ENCODE results near the gene AP1M2. TPM values are rescaled to one million over a fixed set of nuclear protein-coding genes. Genes with fewer than 3 reads are reported as not detected.

AP1M2 gene
- total RNA-seq, 1 experiment from 2014 or later, result 127 TPM

DNA sequence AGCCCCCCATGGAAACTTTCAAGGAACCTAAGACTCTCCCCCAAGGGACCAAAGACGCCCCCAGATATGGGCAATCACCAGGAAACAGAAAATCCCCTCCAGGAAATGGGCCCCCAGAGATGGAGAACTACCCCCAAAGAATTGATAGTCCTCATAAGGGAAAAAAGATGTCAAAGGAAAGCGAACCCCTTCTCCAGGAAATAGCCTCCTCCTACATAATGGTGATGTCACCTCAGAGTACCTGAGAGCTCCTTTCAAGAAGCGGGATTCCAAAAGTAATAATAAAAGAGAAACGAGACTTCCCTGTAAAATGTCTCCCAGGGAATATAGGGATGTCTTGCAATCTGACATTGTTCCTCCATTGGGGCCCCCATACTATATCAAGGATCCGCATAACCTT, 19.5 kb downstream of the AP1M2 start:
- ChIA-PET CTCF (interaction anchor here (0.8 to 4.2 kb wide), 13 partner anchors 16 to 150 kb away, joined by 3 to 20 read pairs (median 4); partner anchors contain the start of gene DNM2), POLR2A (interaction anchor here (0.7 kb wide), 1 partner anchor 48 kb away, joined by 3 read pairs; no protein-coding TSS in a partner anchor)
- Mint-ChIP-seq H3K9me3 (no peaks in the 10 kb centered on the region), H3K27ac (no peak overlapping the region), H3K4me1 (peaks cover 35% of the 10 kb centered on the region), H3K4me3 (peak overlapping the region; percentile 75), H3K27me3 (ENCODE audit: low read depth) (peaks cover 19% of the 10 kb centered on the region), H3K36me3 (peaks cover 4% of the 10 kb centered on the region; the same call in 1 of the 2 replicates)
- no peak for TF ChIP-seq ZNF317 (CRISPR knock-in tag; IDR thresholded peaks at IDR 0.05; ENCODE audit: borderline replicate concordance, low read depth)
- no peak for TF ChIP-seq MYBL2 (CRISPR knock-in tag; IDR thresholded peaks at IDR 0.05)
- no peak for TF ChIP-seq ATF1 (CRISPR knock-in tag; IDR thresholded peaks at IDR 0.05)
- TF ChIP-seq, protein P1, sequence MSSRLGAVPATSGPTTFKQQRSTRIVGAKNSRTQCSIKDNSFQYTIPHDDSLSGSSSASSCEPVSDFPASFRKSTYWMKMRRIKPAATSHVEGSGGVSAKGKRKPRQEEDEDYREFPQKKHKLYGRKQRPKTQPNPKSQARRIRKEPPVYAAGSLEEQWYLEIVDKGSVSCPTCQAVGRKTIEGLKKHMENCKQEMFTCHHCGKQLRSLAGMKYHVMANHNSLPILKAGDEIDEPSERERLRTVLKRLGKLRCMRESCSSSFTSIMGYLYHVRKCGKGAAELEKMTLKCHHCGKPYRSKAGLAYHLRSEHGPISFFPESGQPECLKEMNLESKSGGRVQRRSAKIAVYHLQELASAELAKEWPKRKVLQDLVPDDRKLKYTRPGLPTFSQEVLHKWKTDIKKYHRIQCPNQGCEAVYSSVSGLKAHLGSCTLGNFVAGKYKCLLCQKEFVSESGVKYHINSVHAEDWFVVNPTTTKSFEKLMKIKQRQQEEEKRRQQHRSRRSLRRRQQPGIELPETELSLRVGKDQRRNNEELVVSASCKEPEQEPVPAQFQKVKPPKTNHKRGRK (CRISPR knock-in tag; IDR thresholded peaks at IDR 0.05; ENCODE audit: borderline replicate concordance), result no peak
- no peak for TF ChIP-seq ZSCAN18 (CRISPR knock-in tag; IDR thresholded peaks at IDR 0.05)
- TF ChIP-seq TP53 (CRISPR knock-in tag; IDR thresholded peaks at IDR 0.05), result no peak
- TF ChIP-seq AR (CRISPR knock-in tag; IDR thresholded peaks at IDR 0.05), result no peak
- no peak for DNase-seq (ENCODE audit: low spot score)
- ATAC-seq, result no peak

DNA sequence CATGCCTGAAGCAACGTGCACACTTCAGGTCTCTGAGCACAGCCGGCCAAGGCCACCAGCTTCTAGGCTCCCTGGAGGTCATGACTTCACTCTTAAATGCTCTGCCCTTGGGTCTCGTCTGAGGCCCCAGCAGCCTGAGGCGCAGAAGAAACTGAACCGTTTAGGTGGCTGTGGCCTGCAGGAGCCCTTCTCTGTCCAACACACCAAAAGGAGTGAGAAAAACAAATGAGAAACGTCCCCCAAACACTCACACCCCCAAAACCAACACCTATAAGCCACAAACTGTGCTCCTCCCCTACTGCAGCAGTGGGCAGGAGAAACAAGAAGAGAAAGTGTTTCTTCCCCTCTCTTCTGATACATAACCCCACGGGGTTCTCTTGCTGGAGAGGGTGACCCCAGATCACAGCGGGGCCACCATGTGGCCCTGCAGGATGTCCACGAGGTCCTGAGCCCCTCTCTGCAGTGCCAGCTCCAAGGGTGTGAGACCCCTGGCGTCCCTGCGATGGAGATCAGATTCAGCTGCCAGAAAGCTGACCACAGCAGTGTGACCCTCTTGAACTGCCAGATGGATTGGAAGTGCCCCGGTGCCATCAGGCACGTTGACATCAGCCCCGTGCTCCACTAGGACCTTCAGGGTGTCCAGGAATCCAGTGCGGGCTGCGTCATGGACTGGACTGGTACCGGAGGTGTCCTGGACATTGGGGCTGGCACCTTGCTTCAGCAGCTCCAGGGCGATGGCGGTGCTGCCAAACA, 20.3 kb downstream of the AP1M2 start:
- DNase-seq (ENCODE audit: low spot score) (no peak), ATAC-seq (no peak)
- Mint-ChIP-seq H3K27me3 (ENCODE audit: low read depth) (peaks cover 19% of the 10 kb centered on the region), H3K27ac (no peak overlapping the region), H3K9me3 (no peaks in the 10 kb centered on the region), H3K36me3 (peaks cover 5% of the 10 kb centered on the region; the same call in 1 of the 2 replicates), H3K4me3 (peak overlapping the region; percentile 89), H3K4me1 (peaks cover 32% of the 10 kb centered on the region)
- ChIA-PET POLR2A (interaction anchor here (1.0 to 1.3 kb wide), 2 partner anchors 14 to 147 kb away, joined by 3 read pairs; partner anchors contain the start of gene PDE4A), CTCF (interaction anchor here (0.9 to 4.2 kb wide), 14 partner anchors 25 to 162 kb away, joined by 3 to 20 read pairs (median 4); partner anchors contain the start of gene DNM2)
- TF ChIP-seq ZNF317 (CRISPR knock-in tag; IDR thresholded peaks at IDR 0.05; ENCODE audit: borderline replicate concordance, low read depth) (no peak), NR2C2 (CRISPR knock-in tag; IDR thresholded peaks at IDR 0.05) (no peak), NFATC4 (CRISPR knock-in tag; IDR thresholded peaks at IDR 0.05) (no peak), RORB (CRISPR knock-in tag; IDR thresholded peaks at IDR 0.05) (no peak)

DNA sequence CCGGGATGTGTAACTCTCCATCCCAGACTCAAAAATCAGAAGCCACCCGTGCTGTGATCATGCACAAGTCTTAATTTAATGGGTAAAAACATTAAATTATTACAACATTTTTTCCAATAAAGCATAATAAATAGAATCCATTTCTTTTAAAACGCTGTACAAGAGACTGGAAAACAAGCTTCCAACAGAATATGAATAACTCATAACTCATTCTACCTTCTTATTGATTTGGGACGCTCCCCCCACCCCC, 20.8 kb downstream of the AP1M2 start:
- H3K27ac Mint-ChIP-seq, result peak overlapping the region; percentile 22; the same call in 1 of the 2 replicates
- ChIA-PET CTCF (interaction anchor here (0.7 to 1.6 kb wide), 10 partner anchors 11 to 161 kb away, joined by 3 to 10 read pairs (median 4); partner anchors contain the start of gene DNM2), POLR2A (interaction anchor here (0.7 to 1.3 kb wide), 4 partner anchors 13 to 146 kb away, joined by 3 read pairs; partner anchors contain the start of genes ATG4D and PDE4A)
- no peak for ATAC-seq
- peaks cover 32% of the 10 kb centered on the region for H3K4me1 Mint-ChIP-seq
- peaks cover 19% of the 10 kb centered on the region for H3K27me3 Mint-ChIP-seq (ENCODE audit: low read depth)
- peak overlapping the region; percentile 89 for H3K4me3 Mint-ChIP-seq
- DNase-seq (ENCODE audit: low spot score), result no peak
- no peaks in the 10 kb centered on the region for H3K9me3 Mint-ChIP-seq
- H3K36me3 Mint-ChIP-seq, result peaks cover 10% of the 10 kb centered on the region
- TF ChIP-seq FOXJ3 (CRISPR knock-in tag; IDR thresholded peaks at IDR 0.05; ENCODE audit: borderline replicate concordance), result no peak
- TF ChIP-seq ZNF219 (CRISPR knock-in tag; IDR thresholded peaks at IDR 0.05; ENCODE audit: borderline replicate concordance), result no peak
- TF ChIP-seq AR (CRISPR knock-in tag; IDR thresholded peaks at IDR 0.05), result no peak
- TF ChIP-seq ZSCAN18 (CRISPR knock-in tag; IDR thresholded peaks at IDR 0.05), result no peak
- no peak for TF ChIP-seq ZNF317 (CRISPR knock-in tag; IDR thresholded peaks at IDR 0.05; ENCODE audit: borderline replicate concordance, low read depth)
- TF ChIP-seq, protein P1 (CRISPR knock-in tag; IDR thresholded peaks at IDR 0.05; ENCODE audit: borderline replicate concordance), result no peak
- TF ChIP-seq MXD4 (CRISPR knock-in tag; IDR thresholded peaks at IDR 0.05; ENCODE audit: borderline replicate concordance), result no peak
- no peak for TF ChIP-seq OVOL2 (CRISPR knock-in tag; IDR thresholded peaks at IDR 0.05; ENCODE audit: borderline replicate concordance)
- TF ChIP-seq, protein P2, sequence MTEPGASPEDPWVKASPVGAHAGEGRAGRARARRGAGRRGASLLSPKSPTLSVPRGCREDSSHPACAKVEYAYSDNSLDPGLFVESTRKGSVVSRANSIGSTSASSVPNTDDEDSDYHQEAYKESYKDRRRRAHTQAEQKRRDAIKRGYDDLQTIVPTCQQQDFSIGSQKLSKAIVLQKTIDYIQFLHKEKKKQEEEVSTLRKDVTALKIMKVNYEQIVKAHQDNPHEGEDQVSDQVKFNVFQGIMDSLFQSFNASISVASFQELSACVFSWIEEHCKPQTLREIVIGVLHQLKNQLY (CRISPR knock-in tag; IDR thresholded peaks at IDR 0.05), result no peak

All from WTC11 (cell line).